Erythroblast (primary cell): ENCODE measurements around the gene POLR2B.

Source experiments
- GATA1 ChIP-seq: IDR thresholded peaks from 2 replicates; pipeline ENCODE4 v1.6.1; 2011; ENCODE audit warnings: low read depth, mild to moderate bottlenecking, control low read depth, low read length, moderate library complexity
- POLR2A ChIP-seq: IDR thresholded peaks from 2 replicates; pipeline ENCODE4 v1.6.1; 2011; ENCODE audit warnings: mild to moderate bottlenecking, low read length

GRCh38 chr4:57061395-57061794, 82.7 kb downstream of the POLR2B start:
- TF ChIP-seq POLR2A (no peak), GATA1 (no peak)
